HT-29 (cell line): ENCODE results near the gene IGFN1. TPM values are rescaled to one million over a fixed set of nuclear protein-coding genes. Genes with fewer than 3 reads are reported as not detected.
"Not testable (repeated sequence)": the region's sequence is repeated elsewhere in the genome, so short reads cannot be mapped to it uniquely, and the experiment has no call there.

Experiments used
- DNase-seq: peaks from one replicate; pipeline ENCODE4 v3.0.0-alpha.2; 2015; ENCODE audit warnings: low spot score
- total RNA-seq: library from RNA; depleted of rRNA; stranded (reverse); fragments of >200 nt; shearing (Covaris generic); gene quantifications from 2 replicates; pipeline ENCODE4 v1.2.3, GENCODE V29; 2014

Gene IGFN1
- total RNA-seq, 1 experiment from 2014 or later: 0.03 TPM

GRCh38 chr1:201245082-201245481 lies 54.5 kb downstream of the IGFN1 start:
- no peak for DNase-seq

- no peak for DNase-seq
Measured at GRCh38 chr1:201248721-201249559, 58.3 kb downstream of the IGFN1 start.

- no peak for DNase-seq
Measured at GRCh38 chr1:201250326-201251011, 59.8 kb downstream of the IGFN1 start.

- no peak for DNase-seq
Measured at GRCh38 chr1:201251411-201251810, 60.8 kb downstream of the IGFN1 start.

- DNase-seq: no peak
Measured at GRCh38 chr1:201251851-201252430, 61.3 kb downstream of the IGFN1 start.

GRCh38 chr1:201252944-201253371 lies 62.3 kb downstream of the IGFN1 start:
- no peak for DNase-seq

GRCh38 chr1:201253411-201253810 lies 62.8 kb downstream of the IGFN1 start:
- DNase-seq: no peak

GRCh38 chr1:201253906-201254624 lies 63.4 kb downstream of the IGFN1 start:
- no peak for DNase-seq

GRCh38 chr1:201254625-201255478 lies 64.2 kb downstream of the IGFN1 start:
- peak; percentile 73 for DNase-seq

GRCh38 chr1:201255479-201256362 lies 65.1 kb downstream of the IGFN1 start:
- no peak for DNase-seq

GRCh38 chr1:201258132-201258531 lies 67.5 kb downstream of the IGFN1 start:
- not testable (repeated sequence) for DNase-seq

GRCh38 chr1:201258763-201259230 lies 68.2 kb downstream of the IGFN1 start:
- no peak for DNase-seq

GRCh38 chr1:201259476-201260235 lies 69.0 kb downstream of the IGFN1 start:
- DNase-seq: no peak

- no peak for DNase-seq
Measured at GRCh38 chr1:201260236-201260590, 69.6 kb downstream of the IGFN1 start.

- DNase-seq: no peak
Measured at GRCh38 chr1:201260648-201261311, 70.2 kb downstream of the IGFN1 start.

- no peak for DNase-seq
Measured at GRCh38 chr1:201261771-201262547, 71.3 kb downstream of the IGFN1 start.

GRCh38 chr1:201262963-201263608 lies 72.5 kb downstream of the IGFN1 start:
- no peak for DNase-seq
